Mesendoderm (in vitro differentiated cells): ENCODE measurements around the gene RAD23B.

Source experiments
- DNase-seq: peaks from one replicate; pipeline ENCODE4 v3.0.0; 2013
- H2AK5ac ChIP-seq: 2 replicates; pipeline ENCODE4 v1.6.1; 2013; ENCODE audit warnings: low read length, inconsistent platforms
- H2BK120ac ChIP-seq: 2 replicates; pipeline ENCODE4 v1.6.1; 2013; ENCODE audit warnings: low read depth, mild to moderate bottlenecking, low read length, moderate library complexity, mixed read lengths
- H2BK15ac ChIP-seq: replicated peaks from 2 replicates; pipeline ENCODE4 v1.6.1; 2013; ENCODE audit warnings: low read depth, mild to moderate bottlenecking, moderate library complexity
- H2BK5ac ChIP-seq: 2 replicates; pipeline ENCODE4 v1.6.1; 2013; ENCODE audit warnings: low read length, inconsistent platforms
- H3K18ac ChIP-seq: 2 replicates; pipeline ENCODE4 v1.6.1; 2013; ENCODE audit warnings: mild to moderate bottlenecking, low read length, mixed read lengths
- H3K23ac ChIP-seq: one replicate; pipeline ENCODE4 v1.6.1; 2013; ENCODE audit warnings: low read length
- H3K27ac ChIP-seq: 2 replicates; pipeline ENCODE4 v1.5.1; 2013; ENCODE audit warnings: low read depth, mild to moderate bottlenecking, inconsistent platforms, low read length, moderate library complexity
- H3K27me3 ChIP-seq: 2 replicates; pipeline ENCODE4 v1.6.1; 2013; ENCODE audit warnings: low read length, control low read depth, mild to moderate bottlenecking, inconsistent platforms; ENCODE audit not compliant: insufficient read depth, poor library complexity
- H3K36me3 ChIP-seq: 2 replicates; pipeline ENCODE4 v1.6.1; 2013; ENCODE audit warnings: low read length, inconsistent platforms; ENCODE audit not compliant: control insufficient read depth, insufficient read depth
- H3K4ac ChIP-seq: one replicate; pipeline ENCODE4 v1.6.1; 2013; ENCODE audit warnings: low read depth, mild to moderate bottlenecking, low read length, moderate library complexity
- H3K4me1 ChIP-seq: 2 replicates; pipeline ENCODE4 v1.6.1; 2013; ENCODE audit warnings: low read depth, low read length, inconsistent platforms; ENCODE audit not compliant: control insufficient read depth
- H3K4me2 ChIP-seq: 2 replicates; pipeline ENCODE4 v1.6.1; 2013; ENCODE audit warnings: low read length
- H3K4me3 ChIP-seq: 2 replicates; pipeline ENCODE4 v1.5.1; 2013; ENCODE audit warnings: mild to moderate bottlenecking, low read length
- H3K56ac ChIP-seq: one replicate; pipeline ENCODE4 v1.6.1; 2013; ENCODE audit warnings: low read length
- H3K79me1 ChIP-seq: 2 replicates; pipeline ENCODE4 v1.6.1; 2013; ENCODE audit warnings: low read length, inconsistent platforms
- H3K79me2 ChIP-seq: 2 replicates; pipeline ENCODE4 v1.6.1; 2013; ENCODE audit warnings: mild to moderate bottlenecking, low read length; ENCODE audit not compliant: control insufficient read depth, insufficient read depth
- H3K9ac ChIP-seq: 2 replicates; pipeline ENCODE4 v1.6.1; 2013; ENCODE audit warnings: low read length, inconsistent platforms
- H4K5ac ChIP-seq: one replicate; pipeline ENCODE4 v1.6.1; 2013; ENCODE audit warnings: low read length
- H4K8ac ChIP-seq: one replicate; pipeline ENCODE4 v1.6.1; 2013; ENCODE audit warnings: low read depth, mild to moderate bottlenecking, control low read depth, low read length, moderate library complexity
- WGBS: extraction: QIAGEN DNeasy Blood & Tissue Kit; methylation state at CpG from one replicate; pipeline ENCODE4 v1.1.7; 2013; ENCODE audit warnings: low lambda C conversion rate, missing lambda C conversion rate; ENCODE audit not compliant: insufficient coverage; ENCODE audit errors: extremely low coverage; 5-methylcytosine and 5-hydroxymethylcytosine counted together

Gene RAD23B

DNA sequence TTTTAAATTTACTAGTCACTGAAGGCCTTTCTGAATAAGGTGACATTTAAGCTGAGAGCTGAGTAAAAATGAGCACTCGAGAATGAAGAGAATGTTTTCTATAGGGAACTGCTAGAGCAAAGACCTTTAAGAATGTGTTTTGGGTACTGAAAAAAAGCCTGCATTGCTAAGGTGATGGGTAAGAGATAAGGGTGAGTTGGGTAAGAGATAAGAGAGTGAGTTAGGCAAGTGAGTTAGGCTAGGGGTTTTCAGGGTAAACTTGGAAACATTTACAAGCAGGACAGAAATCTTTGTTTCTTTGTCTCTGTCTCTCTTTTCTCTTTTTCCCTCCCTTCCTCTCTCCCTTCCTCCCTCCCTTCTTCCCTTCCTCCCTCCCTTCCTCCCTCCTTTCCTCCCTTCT lies 5.6 kb downstream of the RAD23B start:
- peaks cover 9% of the 10 kb centered on the region for H3K4me1 ChIP-seq

DNA sequence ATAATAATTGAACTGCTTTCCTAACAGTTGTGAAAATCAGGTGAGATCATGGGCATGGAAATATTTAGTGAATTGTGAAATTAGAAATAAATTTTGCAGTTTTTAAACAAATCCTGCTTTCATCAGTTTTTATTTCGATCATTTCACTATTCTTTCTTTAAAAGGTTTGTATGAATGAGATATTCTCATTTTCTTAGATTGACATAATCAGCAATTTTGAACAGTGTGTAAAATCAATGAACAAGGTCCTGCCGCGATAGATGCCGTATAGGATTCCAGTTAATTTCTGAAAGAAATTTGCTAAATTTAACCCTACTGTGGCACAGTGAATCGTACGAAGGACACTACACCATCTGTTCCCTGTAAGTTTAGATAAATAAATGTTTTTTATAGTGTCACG lies 7.5 kb downstream of the RAD23B start:
- no peak overlapping the region for H2BK15ac ChIP-seq
- no peaks in the 10 kb centered on the region for H3K27me3 ChIP-seq
- no peak overlapping the region for H4K5ac ChIP-seq
- H3K27ac ChIP-seq, result no peak overlapping the region
- DNase-seq, result no peak
- H3K4me2 ChIP-seq, result no peak overlapping the region
- H3K9ac ChIP-seq, result no peak overlapping the region
- no peak overlapping the region for H3K23ac ChIP-seq
- no peaks in the 10 kb centered on the region for H3K36me3 ChIP-seq
- no peak overlapping the region for H3K4me3 ChIP-seq
- H4K8ac ChIP-seq, result no peak overlapping the region
- peaks cover 88% of the 10 kb centered on the region for H3K79me2 ChIP-seq
- H3K56ac ChIP-seq, result no peak overlapping the region
- no peaks in the 10 kb centered on the region for H3K79me1 ChIP-seq
- no CpG with 5 or more reads among the region's 7 CpGs for WGBS
- H2AK5ac ChIP-seq, result no peak overlapping the region
- no peak overlapping the region for H2BK5ac ChIP-seq
- H3K4me1 ChIP-seq, result peaks cover 10% of the 10 kb centered on the region
- no peak overlapping the region for H2BK120ac ChIP-seq
- no peak overlapping the region for H3K18ac ChIP-seq
- no peak overlapping the region for H3K4ac ChIP-seq

More for the DNA sequence above, 5.6 kb downstream of the RAD23B start:
- Histone ChIP-seq H3K9ac (no peak overlapping the region), H3K27ac (no peak overlapping the region), H3K4ac (no peak overlapping the region), H3K56ac (no peak overlapping the region), H3K18ac (no peak overlapping the region), H2AK5ac (no peak overlapping the region), H2BK15ac (no peak overlapping the region), H3K79me2 (peaks cover 88% of the 10 kb centered on the region), H2BK5ac (no peak overlapping the region), H3K4me2 (no peak overlapping the region), H3K79me1 (no peaks in the 10 kb centered on the region), H2BK120ac (peak overlapping the region; percentile 28), H4K5ac (no peak overlapping the region), H3K27me3 (no peaks in the 10 kb centered on the region), H3K4me3 (no peak overlapping the region), H4K8ac (no peak overlapping the region), H3K36me3 (no peaks in the 10 kb centered on the region), H3K23ac (no peak overlapping the region)
- DNase-seq, result peak; percentile 91
- no CpG with 5 or more reads among the region's 1 CpG for WGBS

DNA sequence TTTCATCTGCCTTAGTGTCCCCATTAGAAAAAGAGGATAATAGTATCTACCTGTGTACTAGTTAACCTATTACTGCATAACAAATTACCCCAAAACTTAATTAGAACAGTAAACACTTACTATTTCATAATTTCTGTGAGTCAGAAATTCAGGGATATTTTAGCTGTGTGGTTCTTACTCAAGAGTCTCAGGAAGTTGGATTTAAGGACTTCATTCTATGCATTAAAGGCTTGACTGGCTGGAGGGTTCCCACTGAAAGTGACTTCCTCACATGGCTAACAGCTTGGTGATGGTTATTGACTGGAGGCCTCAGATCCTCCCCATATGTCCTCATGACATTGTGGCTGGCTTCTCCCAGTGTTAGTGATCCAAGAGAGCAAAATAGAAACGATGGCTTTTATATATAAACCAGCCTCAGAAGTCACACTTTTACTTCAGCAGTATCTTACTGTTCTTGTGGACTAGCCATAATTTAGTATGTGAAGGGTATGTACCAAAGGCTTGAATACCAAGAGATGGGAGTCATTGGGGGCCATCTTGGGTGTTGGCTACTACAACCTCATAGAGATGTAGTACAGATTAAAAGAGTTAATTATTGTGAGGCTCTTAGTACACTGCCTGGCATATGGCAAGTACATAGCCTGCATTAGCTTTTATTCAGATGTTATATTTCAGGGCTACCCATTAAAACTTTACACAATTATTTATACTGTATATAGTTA lies 9.9 kb downstream of the RAD23B start:
- no peak overlapping the region for H2BK120ac ChIP-seq
- no peak for DNase-seq
- no peak overlapping the region for H3K27ac ChIP-seq
- peaks cover 7% of the 10 kb centered on the region for H3K4me1 ChIP-seq
- H3K4me2 ChIP-seq, result no peak overlapping the region
- no peak overlapping the region for H4K8ac ChIP-seq
- no peak overlapping the region for H3K56ac ChIP-seq
- no CpG with 5 or more reads among the region's 1 CpG for WGBS
- H3K36me3 ChIP-seq, result no peaks in the 10 kb centered on the region
- peaks cover 91% of the 10 kb centered on the region for H3K79me2 ChIP-seq
- no peak overlapping the region for H2BK15ac ChIP-seq
- no peak overlapping the region for H3K4me3 ChIP-seq
- H3K4ac ChIP-seq, result no peak overlapping the region
- no peak overlapping the region for H2AK5ac ChIP-seq
- no peaks in the 10 kb centered on the region for H3K27me3 ChIP-seq
- no peaks in the 10 kb centered on the region for H3K79me1 ChIP-seq
- no peak overlapping the region for H3K23ac ChIP-seq
- H2BK5ac ChIP-seq, result no peak overlapping the region
- no peak overlapping the region for H3K9ac ChIP-seq
- no peak overlapping the region for H4K5ac ChIP-seq
- no peak overlapping the region for H3K18ac ChIP-seq

DNA sequence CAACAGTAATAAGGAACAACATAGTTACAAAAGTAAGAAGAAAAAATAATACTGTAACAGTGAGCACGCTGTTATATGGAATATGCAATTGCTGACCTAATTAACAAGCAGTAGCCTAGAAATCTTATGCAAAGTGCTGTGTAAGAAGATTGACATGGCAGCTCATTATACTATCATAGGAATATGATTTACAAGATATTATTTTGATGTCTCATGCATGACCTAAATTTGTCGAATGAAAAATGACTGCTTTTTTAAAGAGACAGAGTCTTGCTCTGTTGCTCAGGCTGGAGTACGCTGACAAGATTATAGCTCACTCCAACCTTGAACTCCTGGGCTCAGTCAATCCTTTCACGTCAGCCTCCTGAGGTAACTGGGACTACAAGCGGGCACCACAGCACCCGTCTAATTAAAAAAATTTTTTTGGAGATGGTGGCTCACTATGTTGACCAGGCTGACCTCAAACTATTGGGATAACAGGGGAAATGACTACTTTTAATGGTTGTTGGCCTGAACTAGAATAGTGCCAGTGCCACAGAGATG lies 10.5 kb downstream of the RAD23B start:
- H3K79me1 ChIP-seq, result no peaks in the 10 kb centered on the region
- no peak overlapping the region for H3K4me3 ChIP-seq
- no peak for DNase-seq
- H3K9ac ChIP-seq, result no peak overlapping the region
- H3K27me3 ChIP-seq, result no peaks in the 10 kb centered on the region
- H2BK120ac ChIP-seq, result no peak overlapping the region
- no peaks in the 10 kb centered on the region for H3K36me3 ChIP-seq
- H3K18ac ChIP-seq, result no peak overlapping the region
- H3K56ac ChIP-seq, result no peak overlapping the region
- no peak overlapping the region for H2BK5ac ChIP-seq
- H3K4ac ChIP-seq, result no peak overlapping the region
- H3K79me2 ChIP-seq, result peaks cover 90% of the 10 kb centered on the region
- H3K27ac ChIP-seq, result no peak overlapping the region
- H3K23ac ChIP-seq, result no peak overlapping the region
- no peak overlapping the region for H2AK5ac ChIP-seq
- H3K4me2 ChIP-seq, result no peak overlapping the region
- no peak overlapping the region for H2BK15ac ChIP-seq
- H3K4me1 ChIP-seq, result peaks cover 5% of the 10 kb centered on the region
- no peak overlapping the region for H4K8ac ChIP-seq
- H4K5ac ChIP-seq, result no peak overlapping the region
- WGBS, result no CpG with 5 or more reads among the region's 6 CpGs

DNA sequence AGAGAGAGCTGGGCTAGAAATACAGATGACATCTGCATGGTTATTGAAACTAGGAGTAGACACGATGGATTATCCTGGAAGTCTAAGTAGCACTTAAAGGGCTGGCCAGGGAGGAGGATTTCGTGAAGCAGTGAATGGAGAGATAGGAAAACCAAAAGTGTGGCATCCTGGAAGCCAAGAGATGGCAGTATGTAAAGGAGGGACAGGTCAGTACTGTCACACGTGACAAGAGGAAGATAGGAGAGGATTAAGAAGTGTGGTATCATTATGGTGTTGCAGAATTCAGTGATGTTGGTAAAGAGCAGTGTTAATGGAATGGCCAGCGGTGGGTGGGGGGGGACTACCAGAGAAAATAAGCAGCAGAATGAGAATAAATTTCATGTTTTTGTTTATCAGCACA lies 11.7 kb downstream of the RAD23B start:
- no peak overlapping the region for H2AK5ac ChIP-seq
- H4K5ac ChIP-seq, result no peak overlapping the region
- no peak overlapping the region for H3K23ac ChIP-seq
- no peaks in the 10 kb centered on the region for H3K79me1 ChIP-seq
- no peak overlapping the region for H3K9ac ChIP-seq
- no CpG with 5 or more reads among the region's 4 CpGs for WGBS
- H2BK5ac ChIP-seq, result no peak overlapping the region
- H2BK15ac ChIP-seq, result no peak overlapping the region
- no peaks in the 10 kb centered on the region for H3K27me3 ChIP-seq
- DNase-seq, result peak; percentile 64
- H3K4me3 ChIP-seq, result no peak overlapping the region
- no peak overlapping the region for H2BK120ac ChIP-seq
- H3K79me2 ChIP-seq, result peaks cover 86% of the 10 kb centered on the region
- H3K4ac ChIP-seq, result no peak overlapping the region
- no peaks in the 10 kb centered on the region for H3K36me3 ChIP-seq
- H3K27ac ChIP-seq, result no peak overlapping the region
- H3K56ac ChIP-seq, result no peak overlapping the region
- no peak overlapping the region for H3K18ac ChIP-seq
- no peak overlapping the region for H3K4me2 ChIP-seq
- H3K4me1 ChIP-seq, result peaks cover 1% of the 10 kb centered on the region
- H4K8ac ChIP-seq, result no peak overlapping the region

DNA sequence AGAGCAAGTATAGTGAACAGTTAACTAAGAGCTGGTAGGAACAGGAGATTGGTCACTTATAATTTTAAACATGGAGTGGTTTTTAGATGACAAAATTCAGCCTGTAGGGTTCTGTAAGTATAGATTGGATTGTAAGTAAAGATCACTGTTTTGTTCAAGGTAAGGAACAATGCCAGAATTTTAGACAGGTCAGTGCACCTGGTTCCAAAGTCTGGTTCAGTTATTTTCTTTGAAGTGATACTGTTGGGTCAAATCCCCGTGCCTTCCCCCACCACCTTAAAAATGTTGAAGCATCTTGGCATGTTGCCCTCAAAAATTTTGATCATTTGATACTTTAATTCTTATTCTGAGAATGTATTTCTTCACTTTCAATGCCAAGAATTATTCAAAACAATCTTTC lies 12.9 kb downstream of the RAD23B start:
- H2BK15ac ChIP-seq, result no peak overlapping the region
- H2AK5ac ChIP-seq, result no peak overlapping the region
- peaks cover 79% of the 10 kb centered on the region for H3K79me2 ChIP-seq
- H3K27me3 ChIP-seq, result no peaks in the 10 kb centered on the region
- WGBS, result no CpG with 5 or more reads among the region's 1 CpG
- H4K5ac ChIP-seq, result no peak overlapping the region
- no peak overlapping the region for H3K4me2 ChIP-seq
- no peak overlapping the region for H2BK5ac ChIP-seq
- no peak overlapping the region for H3K9ac ChIP-seq
- no peak overlapping the region for H3K56ac ChIP-seq
- no peak overlapping the region for H4K8ac ChIP-seq
- no peaks in the 10 kb centered on the region for H3K36me3 ChIP-seq
- no peak overlapping the region for H3K4ac ChIP-seq
- no peak for DNase-seq
- no peak overlapping the region for H3K27ac ChIP-seq
- H3K4me1 ChIP-seq, result peaks cover 1% of the 10 kb centered on the region
- no peak overlapping the region for H3K23ac ChIP-seq
- H3K4me3 ChIP-seq, result no peak overlapping the region
- H3K18ac ChIP-seq, result no peak overlapping the region
- H2BK120ac ChIP-seq, result no peak overlapping the region
- no peaks in the 10 kb centered on the region for H3K79me1 ChIP-seq
